Measurements from ENCODE around the gene TTC21A.

The TTC21A gene

DNA sequence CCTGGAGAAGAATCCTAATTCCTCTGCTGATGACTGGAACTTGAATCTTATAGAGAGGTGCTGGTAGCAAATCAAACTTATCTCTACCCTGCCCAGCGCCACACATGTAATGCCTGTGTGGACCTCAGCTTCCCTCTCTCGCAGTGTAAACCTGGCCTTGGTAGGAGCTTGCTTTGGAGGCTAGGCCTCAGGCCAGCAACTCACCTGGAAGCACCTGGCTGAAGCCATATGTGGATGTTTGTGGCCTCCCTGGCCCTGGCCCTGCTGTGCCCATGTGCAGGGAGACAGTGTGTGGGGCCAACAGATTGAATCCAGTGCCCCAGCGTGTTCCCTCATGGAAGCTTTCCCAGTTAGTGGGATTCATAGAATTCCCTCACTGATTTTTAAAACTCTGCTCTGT, 8.4 kb downstream of the TTC21A start:
- DNase-seq (ENCODE audit: low read depth), result no peak

DNA sequence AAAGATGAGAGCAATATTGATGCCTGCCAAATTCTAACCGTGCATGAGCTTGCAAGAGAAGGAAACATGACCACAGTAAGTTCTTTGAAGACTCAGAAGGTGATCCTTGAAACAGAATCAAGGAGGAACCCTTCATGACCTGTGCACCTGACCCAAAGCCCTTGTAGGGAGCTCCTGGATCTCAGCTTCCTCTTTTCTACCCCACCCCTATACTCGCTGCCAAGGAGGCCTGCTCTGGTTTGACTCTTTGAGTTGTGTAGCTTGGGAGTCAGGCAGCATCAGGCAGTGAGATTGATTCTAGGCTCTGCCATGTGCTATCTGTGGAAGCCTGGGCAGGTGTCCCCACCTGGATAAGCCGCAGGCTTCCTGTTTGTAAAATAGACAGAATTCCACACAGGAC, 10.6 kb downstream of the TTC21A start:
- DNase-seq (ENCODE audit: low read depth), result no peak

DNA sequence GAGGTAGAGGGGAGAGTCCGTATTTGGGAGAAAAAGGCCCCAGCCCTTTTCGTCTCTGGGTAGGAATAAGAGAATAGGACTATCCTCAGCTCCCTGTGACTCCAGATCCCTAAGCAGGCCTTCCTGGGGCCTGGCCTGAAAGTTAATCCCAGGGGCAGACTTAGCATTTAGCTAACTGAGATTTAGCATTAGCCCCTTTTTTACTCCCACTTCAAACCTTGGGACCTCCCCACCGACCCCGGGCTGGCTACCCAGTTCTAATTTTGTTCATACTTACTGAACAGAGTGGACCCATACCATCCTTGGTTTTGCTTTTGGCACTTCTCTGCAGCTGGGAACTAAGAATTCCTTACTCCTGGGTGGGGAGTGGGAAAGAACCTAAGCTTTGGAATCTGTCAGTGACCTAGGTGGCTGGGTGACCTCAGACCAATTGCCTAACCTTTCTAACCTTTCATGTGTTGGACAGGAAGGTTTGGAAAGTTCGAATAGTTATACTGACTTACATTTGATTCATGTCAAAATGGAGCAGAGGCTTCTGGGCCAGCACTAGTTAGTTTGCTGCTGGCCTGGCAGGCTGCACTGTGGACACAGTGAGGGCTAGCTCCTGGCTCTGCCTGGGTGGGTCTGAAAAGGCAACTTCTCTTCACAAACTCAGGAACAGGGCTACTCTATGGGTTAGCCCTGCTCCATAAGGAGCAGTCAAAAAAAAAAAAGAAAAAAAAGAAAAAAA, 11.6 kb downstream of the TTC21A start:
- DNase-seq (ENCODE audit: low read depth), result no peak

DNA sequence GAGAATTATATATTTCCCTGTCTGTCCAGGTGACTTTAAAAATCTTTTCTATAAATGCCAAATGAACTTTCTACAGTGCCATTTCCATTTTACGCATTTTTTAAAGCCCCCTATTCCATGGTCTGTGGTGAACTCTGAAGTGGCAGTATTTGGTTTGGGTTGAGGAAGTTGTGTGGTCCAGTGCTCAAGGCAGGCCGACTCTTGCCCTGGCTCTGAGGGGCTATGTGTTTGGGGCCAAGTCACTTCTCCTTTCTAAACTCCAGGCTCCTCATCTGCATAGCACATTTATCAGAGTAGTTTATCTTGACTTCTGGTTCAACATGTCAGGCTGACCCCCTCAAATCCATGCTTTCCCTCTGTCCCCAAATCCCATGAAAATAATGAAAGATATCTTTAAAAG, 14.1 kb downstream of the TTC21A start:
- no peak for DNase-seq (ENCODE audit: low read depth)

DNA sequence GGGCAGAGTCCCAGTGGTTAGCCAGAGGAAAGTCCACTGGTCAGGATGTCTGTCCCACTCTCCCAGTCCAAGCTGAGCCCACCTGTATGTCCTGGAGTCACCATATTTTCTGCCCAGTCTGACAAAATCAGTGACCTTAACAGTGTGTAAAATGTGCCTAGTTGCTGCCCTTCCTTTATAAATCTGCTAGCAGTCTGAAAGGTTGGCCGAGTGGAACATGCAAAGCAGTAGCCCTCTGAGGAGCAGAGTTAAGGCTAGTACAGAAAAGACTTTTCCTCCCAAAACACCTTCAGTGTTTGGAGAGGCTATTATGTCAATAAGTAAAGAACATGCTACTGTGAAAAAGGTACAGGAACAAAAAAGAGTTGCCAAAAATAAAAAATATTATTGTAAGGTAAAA, 15.3 kb downstream of the TTC21A start:
- DNase-seq (ENCODE audit: low read depth), result no peak

DNA sequence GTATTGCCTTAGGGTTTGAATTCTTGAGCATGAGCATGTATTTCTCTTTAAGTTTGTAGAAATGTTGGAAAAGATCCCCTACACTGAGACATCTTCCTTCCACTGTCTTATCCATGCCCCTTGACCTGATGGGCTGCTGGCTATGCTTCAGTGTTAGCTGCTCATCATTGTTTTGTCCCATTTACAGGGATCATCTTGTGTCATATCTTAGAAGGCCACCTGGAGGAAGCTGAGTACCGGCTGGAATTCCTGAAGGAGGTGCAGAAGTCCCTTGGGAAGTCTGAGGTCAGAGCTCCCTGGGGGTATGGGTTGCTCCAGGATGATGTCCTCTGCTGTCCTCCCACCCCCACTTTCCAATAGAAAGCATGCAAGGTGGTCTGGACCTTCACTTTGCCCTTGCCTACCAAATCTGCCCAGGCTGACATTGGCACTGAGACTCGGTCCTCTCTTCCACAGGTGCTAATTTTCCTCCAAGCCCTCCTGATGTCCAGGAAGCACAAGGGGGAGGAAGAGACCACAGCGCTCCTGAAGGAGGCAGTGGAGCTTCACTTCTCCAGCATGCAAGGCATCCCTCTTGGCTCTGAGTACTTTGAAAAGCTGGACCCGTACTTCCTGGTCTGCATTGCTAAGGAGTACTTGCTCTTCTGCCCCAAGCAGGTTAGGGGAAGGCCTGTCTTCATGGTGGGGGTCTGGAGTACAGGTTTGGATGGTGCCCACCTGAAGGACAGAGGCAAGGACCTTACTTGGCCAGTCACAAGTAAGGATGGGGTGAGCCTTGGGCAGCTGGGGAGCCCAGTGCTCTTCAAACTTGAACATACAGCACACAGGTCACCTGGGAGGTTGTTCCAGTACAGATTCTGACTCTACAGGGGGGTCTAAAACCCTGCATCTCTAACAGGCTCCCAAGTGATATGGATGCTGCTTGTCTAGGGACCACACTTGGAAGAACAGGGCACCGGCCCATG, 17.7 kb downstream of the TTC21A start:
- no peak for DNase-seq (ENCODE audit: low read depth)

DNA sequence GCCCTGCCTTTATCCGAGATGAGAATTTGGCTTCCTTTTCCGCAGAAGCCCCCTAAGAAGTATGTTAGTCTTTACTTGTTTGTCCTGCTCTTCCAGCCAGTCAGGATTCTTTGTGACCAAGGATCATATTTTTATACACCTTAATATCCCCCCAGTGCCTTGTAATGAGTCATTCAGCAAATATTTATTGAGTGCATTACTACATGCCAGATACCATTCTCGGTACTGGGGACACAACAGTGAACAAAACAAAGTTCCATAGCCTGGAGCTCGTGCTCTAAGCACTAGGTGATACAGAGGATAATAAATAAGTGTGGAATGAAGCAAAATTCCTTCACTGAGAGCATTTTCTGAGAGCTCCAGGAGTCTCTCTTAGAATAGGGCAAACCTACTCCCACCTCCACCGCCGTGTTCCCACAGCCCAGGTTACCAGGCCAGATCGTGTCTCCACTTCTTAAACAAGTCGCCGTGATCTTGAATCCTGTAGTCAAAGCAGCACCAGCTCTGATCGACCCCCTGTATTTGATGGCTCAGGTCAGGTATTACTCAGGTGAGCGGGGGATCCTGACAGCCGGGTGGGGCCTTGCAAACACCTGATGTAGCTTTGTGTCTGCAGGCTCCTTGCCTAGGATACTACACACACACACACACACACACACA, 18.5 kb downstream of the TTC21A start:
- DNase-seq (ENCODE audit: low read depth), result no peak

DNA sequence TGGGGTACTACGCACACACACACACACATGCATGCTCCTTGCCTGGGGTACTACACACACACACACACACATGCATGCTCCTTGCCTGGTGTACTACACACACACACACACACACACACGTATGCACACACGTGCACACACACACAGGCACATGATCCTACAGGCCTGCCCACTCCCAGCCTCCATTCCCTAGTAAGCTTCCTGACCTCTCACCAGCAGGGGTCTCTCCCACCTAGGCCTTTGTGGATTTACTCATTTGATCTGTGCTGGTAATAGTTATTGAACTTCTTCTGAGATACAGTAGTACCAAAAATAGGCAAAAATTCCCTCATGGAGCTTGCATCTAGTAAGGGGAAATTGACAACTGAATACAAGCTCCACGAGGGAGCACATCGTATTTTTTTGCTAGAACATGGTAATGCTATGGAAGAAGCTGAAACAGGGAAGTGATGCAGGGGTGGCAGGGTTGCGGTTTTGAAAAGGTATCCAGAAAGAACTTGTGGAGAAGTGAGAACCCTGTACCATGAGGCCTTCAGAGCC, 19.1 kb downstream of the TTC21A start:
- DNase-seq (ENCODE audit: low read depth), result no peak

DNA sequence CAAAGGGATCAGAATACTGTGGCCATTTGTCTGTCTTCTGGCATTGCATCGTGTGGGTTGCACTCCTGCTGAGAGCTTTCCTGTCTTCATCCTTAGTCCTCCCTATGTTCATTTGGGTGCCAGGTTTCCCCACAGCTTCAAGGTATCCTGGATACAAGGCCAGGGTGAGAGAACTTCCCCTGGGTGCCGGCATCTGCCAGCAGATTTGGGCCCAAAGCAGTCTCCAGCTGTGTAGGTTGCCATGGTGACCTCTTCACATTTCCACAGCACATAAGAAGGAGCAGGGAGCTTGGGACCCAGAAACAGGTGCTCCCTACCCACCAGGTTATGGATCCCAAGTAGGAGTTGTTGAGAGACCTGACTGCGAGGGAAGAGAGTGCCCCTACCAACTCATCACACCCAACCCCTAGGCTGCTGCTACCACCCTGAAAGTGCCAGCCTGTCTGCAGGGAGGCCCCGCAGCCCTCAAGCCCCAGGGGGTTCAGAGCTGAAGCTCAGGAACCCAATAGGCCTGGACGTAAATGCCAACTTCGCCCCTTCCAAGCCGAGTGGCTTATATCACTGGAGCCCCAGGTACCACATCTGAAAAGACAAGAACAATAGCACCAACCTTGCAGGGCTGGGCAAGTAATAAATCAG, 19.9 kb downstream of the TTC21A start:
- no peak for DNase-seq (ENCODE audit: low read depth)

DNA sequence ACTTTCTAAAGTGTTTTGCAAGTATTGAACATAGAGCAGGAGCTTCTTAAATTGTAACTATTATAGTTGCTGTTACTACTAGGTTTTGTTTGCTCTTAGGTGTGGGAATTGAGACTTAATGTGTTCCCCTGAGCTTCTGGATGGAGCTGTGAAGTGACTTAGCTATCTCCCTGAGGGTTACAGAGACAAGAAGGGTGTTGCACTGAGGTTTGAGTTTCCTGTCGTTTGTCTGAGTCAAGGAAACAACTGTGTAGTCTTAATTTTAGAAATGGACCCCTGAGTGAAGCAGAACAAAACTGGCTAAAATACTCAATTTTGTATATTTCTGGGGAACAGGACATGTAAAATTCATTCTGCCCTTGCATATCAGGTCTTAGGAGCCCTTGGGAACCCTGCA, 20.4 kb downstream of the TTC21A start:
- DNase-seq (ENCODE audit: low read depth), result no peak

DNA sequence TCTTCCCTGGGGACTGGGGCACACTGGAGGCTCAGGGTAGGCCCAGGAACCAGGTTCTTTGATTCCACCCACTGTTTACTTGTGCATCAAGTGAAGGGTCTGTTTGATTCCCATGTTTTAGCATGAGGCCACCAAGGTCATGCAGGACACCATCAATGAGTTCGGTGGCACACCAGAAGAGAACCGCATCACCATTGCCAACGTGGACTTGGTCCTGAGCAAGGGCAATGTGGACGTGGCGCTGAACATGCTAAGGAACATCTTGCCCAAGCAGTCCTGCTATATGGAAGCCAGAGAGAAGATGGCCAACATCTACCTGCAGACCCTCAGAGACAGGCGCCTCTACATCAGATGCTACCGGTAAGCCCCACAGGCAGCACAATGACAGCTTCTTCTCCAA, 21.5 kb downstream of the TTC21A start:
- no peak for DNase-seq (ENCODE audit: low read depth)

DNA sequence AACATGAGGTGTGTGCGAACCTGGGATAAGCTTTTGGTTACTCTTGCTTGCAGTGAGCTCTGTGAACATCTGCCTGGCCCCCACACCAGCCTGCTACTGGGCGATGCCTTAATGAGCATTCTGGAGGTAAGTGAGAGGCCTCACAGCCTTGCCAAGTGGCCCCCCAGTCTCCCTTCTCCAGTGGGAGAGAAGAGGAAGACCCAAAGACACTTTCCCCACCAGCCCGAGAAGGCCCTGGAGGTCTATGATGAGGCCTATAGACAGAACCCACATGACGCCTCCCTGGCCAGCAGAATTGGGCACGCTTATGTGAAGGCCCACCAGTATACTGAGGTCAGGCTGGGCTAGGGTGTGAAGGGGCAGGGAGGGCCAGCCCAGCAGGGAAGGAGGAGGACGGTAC, 22.5 kb downstream of the TTC21A start:
- DNase-seq (ENCODE audit: low read depth), result no peak

DNA sequence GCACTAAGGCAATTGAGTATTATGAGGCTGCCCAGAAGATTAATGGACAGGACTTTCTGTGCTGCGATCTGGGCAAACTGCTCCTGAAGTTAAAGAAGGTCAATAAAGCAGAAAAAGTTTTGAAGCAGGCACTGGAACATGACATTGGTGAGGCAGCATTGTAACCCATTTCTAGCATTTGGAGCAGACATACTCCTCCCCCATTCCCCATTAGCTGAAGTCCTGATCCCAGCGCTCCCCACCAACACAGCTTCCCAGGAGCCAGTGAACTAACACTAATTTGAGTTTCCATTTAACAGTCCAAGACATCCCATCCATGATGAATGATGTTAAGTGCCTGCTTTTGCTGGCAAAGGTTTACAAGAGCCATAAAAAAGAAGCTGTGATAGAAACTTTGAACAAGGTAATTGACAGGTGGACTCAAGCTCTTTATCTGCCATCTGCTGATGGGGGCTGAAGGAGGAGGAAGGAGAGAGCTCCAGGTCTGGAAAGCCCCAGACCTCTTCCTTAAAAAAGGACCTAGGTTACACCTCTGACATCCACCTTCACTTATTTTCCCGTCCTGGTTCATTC, 23.3 kb downstream of the TTC21A start:
- DNase-seq (ENCODE audit: low read depth), result no peak

DNA sequence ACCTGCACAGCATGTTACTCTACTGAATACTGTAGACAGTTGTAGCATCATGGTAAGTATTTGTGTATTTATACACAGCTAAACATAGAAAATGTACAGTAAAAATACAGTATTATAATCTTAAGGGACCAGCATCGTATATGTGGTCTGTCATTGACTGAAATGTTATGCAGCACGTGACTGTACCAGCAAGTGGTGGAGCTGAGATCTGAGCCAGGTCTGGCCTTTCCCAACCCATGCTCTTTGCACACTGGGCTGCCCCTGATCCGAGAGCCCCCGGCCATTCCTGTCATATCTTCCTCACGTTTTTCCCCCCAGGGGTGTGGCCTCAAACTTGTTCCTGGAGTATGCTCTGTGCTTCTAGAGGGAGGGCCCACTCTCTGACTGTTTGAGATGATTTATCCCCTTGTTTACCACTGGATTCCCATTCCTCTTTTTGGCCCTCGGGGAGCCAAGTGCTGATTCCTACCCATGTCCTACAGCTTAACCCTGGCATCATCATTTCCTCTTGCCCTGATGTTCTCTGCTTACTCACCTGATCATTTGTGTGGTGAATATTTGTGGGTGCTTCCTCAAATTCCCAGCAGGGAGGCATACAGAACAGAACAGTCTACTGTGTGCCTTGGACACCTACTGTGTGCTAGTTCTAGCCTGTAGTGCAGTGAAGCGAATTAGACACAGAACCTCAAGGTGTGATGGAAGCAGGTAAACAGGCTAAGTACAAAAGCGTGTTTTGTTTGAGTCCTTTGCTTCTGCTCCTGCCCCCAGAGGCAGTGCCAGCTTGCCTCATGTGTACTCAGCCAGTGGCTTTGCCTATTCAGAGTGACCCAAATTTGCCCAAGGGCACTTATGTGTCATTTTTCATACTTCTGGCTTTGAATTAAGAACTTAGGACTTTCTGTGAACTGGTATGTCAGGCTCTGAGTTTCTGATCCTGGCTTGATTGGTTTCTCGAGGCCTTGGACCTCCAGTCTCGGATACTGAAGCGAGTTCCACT, 24.9 kb downstream of the TTC21A start:
- DNase-seq (ENCODE audit: low read depth), result no peak

DNA sequence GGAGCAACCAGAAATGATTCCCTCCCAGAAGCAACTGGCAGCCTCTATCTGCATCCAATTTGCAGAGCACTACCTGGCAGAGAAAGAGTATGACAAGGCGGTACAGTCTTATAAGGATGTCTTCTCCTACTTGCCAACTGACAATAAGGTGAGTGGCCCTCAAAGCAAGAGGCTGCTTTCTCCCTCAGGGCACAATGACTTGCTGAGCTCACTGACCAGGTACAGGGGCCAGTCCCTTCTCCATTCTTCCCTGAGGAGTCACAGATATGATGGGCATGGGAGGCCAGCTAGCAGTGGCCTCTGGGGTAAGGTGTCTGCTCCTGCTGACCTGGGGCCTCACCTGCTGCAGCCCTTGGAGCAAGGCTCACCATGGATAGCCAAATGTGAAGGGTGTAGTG, 25.6 kb downstream of the TTC21A start:
- DNase-seq (ENCODE audit: low read depth), result no peak

DNA sequence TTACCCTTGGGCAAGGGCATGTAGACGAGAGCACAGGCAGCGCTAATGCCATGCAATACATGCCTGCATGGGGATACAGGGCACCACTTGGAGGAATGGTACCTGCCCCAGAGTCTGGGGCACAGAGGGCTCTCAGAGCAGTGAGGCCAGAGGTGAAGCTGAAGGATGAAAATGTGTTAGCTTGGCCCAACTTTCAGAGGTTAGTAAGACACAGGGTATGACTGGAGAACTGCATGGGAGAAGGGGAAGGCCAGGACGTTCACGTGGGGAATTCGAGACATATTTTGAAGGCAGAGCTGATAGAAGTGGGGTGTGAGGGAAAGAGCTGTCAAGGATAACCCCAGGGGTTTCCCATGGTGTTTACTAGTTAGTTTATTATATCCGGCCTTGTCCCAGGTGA, 26.3 kb downstream of the TTC21A start:
- DNase-seq (ENCODE audit: low read depth), result no peak

DNA sequence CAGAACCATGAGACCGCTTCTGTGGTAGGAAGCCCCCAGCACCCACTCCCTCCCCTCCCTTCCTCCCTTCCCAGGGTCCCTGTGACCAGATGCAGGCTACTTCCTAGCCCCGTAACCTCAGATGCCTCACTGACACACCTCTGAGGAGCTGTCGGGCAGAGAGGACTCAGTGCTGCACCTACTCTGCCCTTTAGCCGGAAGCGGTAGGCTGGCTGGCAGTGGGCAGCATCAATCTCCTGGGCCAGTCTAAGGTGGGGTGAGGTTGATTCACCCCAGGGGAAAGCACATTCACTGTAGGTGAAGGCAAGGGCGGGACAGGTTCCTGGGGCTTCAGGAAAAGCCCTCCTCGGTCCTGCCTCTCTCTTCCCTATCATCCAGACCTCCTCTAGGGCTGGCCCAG, 26.8 kb downstream of the TTC21A start:
- no peak for DNase-seq (ENCODE audit: low read depth)

DNA sequence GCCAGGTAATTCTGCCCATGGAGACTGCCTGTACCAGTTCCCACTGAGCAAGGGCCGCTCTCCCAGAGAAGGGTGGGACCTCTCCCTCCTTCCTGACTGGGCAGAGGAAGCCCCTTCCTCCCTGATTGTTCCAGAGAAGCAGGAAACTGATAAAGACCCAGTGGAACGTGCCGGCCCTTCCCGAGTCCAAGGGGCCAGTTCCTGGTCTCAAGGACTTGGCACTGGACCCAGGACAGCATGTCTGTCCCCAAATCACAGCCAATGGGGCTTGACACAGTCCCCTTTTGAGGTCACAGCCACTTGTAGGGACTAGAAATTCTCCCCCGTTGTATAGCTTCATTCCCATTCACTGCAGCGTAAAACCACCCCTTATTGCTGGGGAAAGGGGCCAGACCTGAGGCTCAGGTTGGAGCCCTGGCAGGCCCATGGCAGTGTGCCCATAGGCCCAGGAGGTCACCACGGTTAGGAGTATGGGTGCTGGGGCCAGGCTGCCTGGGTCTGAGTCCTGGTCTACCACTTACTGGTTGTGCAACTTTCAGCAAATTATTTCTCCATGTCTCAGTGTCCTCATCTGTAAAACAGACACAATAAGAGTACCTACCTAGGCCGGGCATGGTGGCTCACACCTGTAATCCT, 27.8 kb downstream of the TTC21A start:
- no peak for DNase-seq (ENCODE audit: low read depth)

DNA sequence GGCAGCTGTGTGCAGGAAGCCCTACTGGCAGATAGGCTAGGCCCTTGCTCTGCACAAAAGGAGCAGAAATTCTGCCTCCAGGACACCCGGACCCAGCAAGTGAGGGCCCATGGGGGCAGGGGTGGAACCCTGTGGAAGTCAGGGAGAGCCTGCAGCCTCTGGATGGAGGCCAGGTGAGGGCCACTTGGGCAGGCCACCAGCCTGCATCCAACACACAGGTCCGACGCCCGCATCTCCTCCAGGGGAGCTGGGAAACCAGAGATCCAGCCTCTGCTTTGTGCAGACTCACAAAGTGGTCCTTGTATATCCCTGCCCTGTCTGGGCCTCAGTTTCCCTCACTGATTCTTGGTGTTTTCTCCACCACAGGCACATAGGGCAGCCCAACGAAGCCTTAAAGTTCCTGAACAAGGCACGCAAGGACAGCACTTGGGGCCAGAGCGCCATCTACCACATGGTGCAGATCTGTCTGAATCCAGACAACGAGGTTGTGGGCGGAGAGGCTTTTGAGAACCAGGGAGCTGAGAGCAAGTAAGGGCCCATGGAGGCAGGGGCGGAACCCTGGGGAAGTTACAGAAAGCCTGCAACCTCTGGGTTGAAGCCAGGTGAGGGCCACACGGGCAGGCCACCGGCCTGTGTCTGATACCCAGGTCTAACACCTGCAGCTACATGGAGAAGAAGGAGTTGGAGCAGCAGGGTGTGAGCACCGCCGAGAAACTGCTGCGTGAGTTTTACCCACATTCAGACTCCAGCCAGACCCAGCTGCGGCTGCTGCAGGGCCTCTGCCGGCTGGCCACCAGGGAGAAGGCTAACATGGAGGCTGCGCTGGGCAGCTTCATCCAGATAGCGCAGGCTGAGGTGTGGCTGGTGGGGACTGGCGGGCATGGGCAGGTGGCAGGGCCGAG, 29.3 kb downstream of the TTC21A start:
- DNase-seq (ENCODE audit: low read depth), result no peak
